ENCODE measurements around the gene OAS1.
"Not testable (repeated sequence)": the region's sequence is repeated elsewhere in the genome, so short reads cannot be mapped to it uniquely, and the experiment has no call there.

Gene OAS1

DNA sequence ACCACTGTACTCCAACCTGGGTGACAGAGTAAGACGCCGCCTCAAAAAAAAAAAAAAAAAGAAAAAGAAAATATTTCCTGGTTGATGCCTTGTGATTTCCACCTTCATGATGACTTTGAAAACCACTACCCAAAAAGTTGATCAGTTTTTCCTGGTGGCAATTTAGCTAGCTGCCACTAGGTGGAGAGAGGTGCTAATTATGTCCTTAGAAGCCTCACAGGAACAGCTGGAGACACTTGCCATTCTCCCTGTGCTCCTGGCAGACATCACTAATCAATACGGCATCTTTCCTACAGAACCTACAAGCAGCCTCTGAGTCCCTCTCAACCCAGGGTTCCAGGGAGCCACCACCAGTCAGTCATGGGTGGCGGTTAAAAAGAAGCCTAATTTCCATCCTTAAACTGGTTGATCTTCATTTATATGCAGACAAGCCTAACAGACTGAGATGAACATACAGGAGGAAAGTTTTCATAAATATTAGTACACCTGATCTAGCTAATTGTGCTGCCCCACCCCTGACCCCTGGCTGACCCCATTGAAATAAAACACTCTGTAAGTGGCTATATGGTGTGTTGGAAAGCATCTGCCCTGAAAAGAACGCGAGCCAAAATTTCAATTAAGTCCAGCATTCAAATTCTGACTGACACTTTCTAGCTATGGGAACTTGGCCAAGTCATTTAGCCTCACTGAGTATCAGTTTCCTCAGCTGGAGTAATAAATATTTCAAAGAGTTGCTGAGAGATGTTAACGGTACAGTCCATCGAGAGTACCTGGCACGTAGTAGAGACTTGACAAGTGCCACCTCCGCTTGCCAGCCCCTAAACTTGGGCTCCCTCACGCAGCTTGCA lies 6.2 kb upstream of the OAS1 start:
- DNase-seq, result peak; percentile 85

DNA sequence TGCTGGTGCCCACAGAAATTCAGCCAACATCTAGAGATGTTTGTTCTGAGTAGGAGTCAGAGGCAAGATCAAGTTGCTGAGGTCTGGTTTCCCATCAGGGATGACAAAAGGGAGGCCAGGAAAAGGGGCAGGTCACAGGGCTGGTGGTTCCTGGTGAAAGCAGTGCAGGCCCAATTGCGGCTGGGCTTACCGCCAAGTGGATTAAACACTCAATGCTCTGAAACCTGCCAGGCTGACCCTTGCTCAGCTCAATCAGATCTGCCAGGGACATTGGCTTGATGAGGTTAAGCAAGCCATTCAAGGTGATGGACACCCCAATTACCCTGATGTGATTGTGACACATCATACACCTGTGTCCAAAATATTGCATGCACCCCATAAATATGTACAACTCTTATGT lies 5.5 kb upstream of the OAS1 start:
- DNase-seq, result peak; percentile 34

DNA sequence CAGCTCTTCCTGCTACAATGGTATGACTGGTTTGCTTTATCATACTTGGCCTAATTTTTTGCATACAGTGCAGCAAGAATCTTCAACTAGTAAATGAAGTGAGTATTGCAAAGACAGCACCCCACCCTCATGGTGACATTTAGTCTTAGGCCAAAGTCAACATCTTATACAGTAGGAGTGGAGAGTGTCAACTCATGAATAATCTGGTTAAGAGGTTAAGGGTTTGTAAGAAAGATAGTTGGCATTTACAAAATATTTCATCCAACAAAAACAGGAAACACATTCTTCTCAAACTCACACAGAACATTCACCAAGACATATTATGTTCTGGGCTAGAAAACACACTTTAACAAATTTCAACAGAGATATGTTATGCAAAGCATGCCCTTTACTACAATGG lies 2.2 kb upstream of the OAS1 start:
- DNase-seq, result no peak

DNA sequence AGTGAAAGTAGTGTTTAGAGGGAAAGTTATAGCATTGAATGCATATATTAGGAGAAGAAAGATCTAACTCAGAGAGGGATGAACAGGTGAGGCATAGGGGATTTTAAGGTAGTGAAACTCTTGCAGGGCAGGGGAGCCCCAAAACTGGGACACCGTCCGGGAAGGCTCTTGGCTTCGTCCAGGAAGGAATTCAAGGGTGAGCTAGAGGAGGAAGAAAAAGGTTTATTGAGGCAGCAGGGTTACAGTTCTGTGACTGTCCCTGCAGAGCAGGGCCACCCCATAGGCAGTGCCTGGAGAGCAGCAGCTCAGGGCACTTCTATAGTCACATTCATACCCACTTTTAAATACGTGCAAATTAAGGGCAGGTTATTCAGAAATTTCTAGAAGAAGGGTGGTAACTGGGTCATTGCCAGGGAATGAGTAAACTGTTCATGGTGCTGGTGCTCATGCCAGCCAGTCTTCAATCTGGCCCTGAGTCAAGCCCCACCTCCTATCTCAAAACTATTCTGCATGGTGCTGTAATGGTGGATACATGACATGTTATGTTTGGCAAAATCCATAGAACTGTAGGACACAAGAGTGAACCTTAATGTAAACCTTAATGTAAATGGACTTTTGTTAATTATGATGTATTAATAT lies 1.2 kb upstream of the OAS1 start:
- DNase-seq, result no peak

DNA sequence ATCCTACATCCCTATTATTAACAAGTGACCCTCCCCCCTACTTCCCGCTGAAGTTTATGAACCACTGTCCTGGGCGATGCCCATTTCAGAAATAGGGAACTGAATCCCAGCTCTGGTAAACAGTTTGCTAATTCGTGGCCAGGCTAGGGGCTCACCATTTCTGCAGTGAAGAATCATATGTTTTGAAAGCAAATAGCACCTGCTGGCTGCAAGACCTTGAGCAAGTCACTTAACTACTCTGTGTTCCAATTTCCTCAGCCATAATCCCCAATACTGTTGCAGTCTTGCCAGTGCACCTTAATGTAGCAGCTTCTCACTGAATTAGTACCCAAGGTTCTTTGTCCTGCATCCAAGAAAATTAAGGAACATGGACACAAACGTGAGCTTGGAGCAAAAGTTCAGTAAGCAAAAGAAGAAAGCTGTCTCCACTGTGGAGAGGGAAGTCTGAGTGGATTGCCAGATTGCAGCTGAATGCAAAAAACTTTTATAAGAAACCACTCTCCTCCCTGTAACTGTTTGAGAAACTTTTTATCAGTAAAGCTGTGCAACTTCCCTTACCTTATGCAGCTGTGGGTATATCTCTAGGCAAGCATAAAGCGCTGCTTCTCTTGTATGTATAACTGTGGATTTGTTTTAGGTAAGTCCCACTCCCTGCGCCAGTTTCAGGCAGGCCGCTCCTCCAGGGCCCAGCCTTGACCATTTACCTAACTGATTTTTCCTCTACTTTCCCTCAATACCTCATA lies 824 bp downstream of the OAS1 start:
- no peak for DNase-seq

DNA sequence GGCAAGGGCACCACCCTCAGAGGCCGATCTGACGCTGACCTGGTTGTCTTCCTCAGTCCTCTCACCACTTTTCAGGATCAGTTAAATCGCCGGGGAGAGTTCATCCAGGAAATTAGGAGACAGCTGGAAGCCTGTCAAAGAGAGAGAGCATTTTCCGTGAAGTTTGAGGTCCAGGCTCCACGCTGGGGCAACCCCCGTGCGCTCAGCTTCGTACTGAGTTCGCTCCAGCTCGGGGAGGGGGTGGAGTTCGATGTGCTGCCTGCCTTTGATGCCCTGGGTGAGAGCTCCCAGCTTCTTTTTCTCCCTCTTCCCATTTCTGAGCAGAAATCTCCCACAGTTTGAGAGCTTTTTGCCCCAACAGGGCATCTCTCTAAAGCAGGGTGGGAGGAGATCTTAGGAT lies 1.8 kb downstream of the OAS1 start:
- DNase-seq, result no peak

DNA sequence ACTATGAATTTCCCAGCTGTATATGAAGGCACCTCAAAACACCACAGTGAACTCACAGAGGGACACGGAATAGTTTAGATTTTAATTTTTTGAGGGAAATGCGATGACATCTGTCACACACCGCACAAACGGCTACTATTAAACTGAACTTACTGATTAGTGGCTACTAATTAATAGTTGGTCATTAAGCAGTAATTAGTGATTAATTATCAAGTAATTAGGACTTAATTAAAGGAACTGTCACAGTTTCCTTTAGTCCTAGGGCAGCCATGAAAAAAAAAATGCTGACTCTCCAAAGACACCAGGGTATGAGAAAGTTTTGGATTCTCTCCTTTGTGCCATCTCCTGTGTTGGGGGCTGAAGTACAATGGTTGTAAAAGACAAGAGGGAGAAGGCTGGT lies 2.9 kb downstream of the OAS1 start:
- DNase-seq, result no peak

DNA sequence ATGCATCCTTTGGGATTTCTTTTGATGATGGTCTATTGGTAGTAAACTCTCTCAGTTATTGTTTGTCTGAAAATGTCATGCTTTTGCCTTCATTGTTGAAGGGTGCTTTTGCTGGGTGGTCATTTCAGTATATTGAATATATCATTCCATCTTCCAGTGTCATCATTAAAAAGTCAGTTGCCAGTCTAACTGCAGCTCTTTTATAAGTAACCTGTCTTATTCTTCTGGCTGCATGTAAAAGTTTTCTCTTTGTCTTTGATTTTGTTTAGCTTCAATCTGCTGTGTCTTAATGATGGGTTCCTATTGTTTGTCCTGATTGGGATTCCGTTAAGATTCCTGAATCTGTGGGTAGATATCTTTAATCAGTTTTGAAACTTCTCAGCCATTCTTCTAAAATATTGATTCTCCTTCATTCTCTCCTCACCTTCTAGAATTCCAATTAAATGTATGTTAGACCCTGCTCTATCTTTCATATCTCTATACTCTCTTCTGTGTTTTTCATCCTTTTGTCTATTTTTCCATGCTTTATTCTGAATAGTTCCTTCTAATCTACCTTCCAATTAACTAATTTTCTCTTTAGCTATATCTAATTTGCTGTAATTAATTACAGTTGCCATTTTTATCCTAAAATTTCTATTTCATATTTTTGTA lies 6.4 kb downstream of the OAS1 start:
- no peak for DNase-seq

DNA sequence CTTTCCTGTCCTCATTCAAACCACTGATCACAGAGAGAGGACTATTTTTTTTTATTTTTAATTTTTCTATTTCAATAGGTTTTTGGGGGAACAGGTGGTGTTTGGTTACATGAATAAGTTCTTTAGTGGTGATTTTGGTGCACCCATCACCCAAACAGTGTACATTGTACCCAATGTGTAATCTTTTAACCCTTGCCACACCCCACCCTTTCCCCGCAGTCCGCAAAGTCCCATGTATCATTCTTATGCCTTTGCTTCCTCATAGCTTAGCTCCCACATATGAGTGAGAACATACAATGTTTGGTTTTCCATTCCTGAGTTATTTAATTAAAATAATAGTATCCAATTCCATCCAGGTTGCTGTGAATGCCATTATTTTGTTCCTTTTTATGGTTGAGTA lies 7.1 kb downstream of the OAS1 start:
- DNase-seq, result not testable (repeated sequence)

DNA sequence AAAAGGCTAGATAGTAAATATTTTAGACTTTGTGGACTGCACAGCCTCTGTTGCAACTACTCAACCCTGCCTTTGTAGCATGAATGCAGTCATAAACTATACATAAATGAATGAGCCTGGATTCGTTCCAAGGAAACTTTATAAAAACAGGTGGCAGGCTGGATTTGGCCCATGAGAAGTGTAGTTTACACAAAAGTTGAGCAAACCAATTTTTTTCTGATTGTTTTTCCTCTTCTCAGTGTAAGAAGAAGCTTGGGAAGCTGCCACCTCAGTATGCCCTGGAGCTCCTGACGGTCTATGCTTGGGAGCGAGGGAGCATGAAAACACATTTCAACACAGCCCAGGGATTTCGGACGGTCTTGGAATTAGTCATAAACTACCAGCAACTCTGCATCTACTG lies 9.5 kb downstream of the OAS1 start:
- DNase-seq, result no peak

DNA sequence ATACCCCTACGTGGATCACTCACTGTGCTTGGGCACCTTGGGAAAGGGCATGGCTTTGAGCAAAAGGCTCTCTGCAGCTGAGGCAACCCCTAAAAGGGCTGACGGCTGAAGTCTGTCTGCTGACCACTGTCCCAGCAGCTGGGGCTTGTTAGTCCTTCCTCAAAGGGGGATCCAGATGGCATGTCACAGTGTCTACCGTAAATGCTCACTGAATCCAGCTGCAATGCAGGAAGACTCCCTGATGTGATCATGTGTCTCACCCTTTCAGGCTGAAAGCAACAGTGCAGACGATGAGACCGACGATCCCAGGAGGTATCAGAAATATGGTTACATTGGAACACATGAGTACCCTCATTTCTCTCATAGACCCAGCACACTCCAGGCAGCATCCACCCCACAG lies 12.4 kb downstream of the OAS1 start:
- no peak for DNase-seq

DNA sequence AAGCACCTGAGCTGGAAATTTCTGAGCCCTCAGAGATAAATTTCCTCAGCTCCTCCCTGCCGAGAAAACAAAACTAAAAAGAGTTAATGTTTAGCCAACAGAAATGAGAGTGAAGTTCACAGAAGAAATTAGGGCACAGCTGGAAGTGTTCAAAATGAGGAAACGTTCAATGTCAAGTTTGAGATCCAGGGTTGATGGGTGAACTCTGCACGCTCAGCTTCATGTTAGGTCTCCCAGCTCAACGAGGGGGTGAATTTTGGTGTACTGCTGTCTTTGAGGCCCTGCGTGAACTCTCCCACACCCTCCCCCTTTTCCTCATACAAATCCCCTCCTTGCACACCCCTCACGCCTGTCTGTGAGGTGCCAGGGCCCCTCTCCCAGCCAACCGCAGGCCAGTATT lies 18.2 kb downstream of the OAS1 start:
- no peak for DNase-seq

DNA sequence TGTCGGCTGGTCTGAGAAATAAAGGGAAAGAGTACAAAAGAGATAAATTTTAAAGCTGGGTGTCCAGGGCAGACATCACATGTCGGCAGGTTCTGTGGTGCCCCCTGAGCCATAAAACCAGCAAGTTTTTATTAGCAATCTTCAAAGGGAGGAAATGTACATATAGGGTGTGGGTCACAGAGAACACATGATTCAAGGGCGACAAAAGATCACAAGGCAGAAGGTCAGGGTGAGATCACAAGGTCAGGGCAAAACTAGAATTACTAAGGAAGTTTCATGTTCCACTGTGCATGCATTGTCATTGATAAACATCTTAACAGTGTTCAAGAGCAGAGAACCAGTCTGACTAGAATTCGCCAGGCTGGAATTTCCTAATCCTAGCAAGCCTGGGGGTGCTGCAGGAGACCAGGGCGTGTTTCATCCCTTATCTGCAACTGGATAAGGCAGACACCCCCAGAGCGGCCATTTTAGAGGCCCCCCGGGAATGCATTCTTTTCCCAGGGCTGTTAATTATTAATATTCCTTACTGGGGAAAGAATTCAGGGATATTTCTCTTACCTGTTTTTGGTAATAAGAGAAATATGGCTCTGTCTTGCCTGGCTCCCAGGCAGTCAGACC lies 19.8 kb downstream of the OAS1 start:
- not testable (repeated sequence) for DNase-seq

DNA sequence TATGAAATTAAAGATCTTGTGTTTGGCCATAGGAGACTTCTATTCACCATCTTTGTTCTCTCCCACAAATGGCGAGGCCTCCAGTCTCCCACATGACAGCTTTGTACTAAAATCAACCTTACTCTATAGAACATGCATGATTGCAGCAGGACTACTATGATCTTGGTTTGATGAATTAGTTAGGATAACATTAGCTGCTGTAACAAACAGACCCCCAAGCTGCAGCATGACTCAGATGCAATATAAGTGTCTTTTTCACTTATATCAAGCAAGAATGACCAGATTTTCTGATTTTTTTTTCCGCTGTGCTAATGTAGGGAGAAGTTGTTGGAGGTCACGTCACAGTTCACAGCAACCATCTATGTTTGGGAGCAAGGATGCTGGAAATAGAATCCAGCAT lies 20.7 kb downstream of the OAS1 start:
- DNase-seq, result no peak

DNA sequence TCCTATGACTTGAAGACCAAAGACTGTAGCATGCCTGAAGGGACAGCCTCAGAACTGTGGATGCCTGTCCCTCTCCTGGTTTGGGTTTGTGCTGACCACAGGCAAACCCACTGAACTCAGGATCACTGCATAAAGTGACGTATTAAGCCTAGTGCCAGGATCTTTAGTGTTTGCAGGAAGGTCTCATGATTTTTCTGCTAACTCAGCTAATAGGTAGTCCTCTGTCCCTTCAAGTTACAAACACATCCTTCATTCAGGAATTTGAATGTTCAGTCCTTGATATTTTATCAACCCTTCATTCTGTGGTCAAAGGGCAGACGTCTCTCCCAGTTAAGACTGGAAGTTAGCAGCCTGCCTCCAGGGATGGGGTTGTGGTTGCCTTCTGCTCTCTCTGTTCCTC lies 21.2 kb downstream of the OAS1 start:
- DNase-seq, result no peak

DNA sequence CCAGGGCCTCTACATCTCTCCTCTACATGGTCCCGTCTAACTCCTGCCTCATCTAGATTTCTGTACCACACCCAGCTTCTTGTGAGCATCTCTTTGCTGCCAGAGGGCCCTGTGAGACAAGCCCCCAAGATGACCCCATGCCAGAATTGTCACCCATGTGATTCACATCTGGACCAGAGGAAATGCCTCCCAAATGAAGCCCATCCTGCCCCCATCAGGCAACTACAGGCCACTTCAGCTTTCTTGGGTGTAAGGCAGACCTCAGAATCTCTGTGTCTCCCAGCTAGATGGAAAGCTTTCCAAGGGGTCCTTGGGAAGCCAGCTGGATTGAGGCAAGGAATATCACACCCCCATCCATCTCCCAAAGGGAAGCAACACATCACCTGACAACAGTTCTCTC lies 22.2 kb downstream of the OAS1 start:
- no peak for DNase-seq

DNA sequence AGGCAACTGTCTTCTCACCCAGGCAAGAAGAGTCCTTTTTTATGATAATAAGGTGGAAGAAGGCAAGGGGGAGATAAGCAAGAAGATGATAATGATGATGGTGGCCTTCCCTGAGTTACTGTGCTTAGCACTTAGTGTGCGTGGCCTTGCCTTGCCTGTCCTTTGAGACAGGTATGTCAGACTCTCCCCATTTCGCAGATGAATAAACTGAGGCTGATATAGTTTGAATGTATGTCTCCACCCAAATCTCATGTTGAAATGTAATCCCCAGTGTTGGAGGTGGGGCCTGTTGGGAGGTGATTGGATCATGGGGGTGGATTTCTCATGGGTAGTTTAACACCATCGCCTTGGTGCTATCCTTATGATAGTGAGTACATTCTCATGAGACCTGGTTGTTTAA lies 23.0 kb downstream of the OAS1 start:
- no peak for DNase-seq

DNA sequence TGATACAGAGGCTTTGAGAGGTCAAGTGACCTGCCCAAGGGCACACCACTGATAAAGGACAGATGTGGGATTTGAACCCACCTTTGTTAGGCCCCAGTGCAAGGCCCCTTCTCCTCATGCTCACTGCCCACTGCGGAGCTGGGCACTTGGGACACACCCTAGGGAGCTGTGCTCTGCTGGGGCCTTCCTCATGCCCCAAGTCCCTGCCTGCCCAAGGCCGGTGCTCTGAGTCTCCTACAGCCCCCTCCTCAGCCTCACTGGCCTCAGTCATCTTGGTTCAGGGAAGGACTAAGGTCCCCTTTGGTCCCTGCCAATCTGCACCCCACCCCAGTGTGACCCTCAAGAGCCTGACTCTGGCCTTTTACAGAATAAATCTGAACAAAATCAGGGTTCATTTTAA lies 23.6 kb downstream of the OAS1 start:
- no peak for DNase-seq

DNA sequence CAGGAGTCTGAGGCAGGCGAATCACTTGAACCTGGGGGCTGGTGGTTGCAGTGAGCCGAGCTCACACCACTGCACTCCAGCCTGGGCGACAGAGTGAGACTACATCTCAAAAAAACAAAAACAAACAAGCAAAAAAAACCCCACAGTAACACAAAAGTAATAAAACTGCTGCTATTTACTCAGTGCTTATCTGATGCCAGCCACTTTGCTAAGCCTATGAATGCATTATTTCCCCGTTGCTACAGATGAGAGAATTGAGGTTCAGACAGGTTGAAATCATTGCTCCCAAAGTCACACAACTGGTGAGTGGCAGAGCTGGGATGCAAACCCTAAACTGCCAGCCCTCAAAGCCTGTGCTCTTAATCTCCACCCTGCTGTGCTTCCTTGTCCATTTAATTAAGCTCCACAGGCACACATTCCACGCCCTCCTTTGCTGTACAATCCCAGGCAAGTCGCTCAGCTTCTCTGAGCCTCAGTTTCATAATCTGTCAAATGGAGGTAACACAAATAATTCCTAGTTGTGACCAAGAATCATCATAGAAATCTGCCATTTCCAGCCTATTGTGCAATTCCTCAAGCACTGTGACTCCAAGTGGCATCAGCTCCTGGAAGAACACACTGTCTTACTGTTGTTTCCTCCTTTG lies 25.8 kb downstream of the OAS1 start:
- DNase-seq, result no peak

DNA sequence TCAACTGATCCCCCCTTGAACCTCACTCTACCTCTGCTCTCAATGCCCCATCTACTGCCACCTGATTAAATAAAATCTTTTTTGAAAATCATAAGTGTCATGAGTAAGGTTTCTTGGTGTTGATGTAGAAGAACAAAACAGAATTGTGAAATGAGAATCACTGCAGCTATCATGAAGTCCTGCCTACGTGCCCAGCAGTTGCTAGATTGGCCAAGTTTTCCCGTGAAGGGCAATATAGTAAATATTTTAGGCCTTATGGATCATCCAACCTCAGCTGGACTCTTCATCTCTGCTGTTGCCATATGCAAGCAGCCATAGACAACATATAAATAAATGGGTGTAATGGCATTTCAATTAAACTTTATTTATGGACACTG lies 26.4 kb downstream of the OAS1 start:
- no peak for DNase-seq

DNA sequence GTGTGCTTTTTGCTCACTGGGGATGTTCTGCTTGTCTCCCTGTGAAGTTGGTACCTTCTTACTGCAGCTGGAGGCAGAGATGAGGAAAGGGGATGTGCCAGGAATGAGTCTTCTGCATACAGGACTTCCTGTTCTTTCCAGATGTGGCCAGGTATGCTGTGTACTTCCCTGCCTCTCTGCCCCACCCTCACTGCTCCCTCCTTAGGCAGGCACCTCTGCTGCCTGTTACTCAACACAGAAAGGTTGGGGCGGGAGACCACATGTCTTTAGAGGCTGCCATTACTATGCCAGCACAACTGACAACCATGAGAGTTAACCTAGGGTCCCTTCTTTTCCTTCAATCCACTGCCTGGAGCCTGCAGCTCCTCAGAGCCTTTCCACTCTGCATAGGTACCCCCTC lies 29.5 kb downstream of the OAS1 start:
- DNase-seq, result no peak

DNA sequence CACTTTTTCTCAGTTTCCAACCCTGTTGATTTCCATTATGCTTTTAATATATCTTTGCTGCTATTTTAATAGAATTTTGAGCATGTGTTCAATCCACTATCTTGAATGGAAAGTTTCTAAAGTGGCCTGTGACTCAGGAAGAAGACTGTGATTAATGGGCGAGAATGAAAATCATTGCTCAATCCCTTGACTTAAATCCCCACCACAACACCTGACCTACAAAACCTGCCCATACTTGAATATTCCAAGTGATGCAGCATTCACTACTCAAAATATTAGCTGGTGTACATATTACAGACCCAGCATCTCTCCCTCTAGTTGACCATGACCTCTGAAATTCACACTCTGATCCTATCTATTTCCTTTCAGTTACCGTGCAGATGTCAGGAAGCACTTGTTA lies 30.2 kb downstream of the OAS1 start:
- no peak for DNase-seq

Data from NCI-H2171 (cell line).